HG02840 (cell line): ENCODE results near the gene TARBP2.
"Not testable (repeated sequence)": the region's sequence is repeated elsewhere in the genome, so short reads cannot be mapped to it uniquely, and the experiment has no call there.

Experiments used
- ATAC-seq: cut with Tn5 transposase; IDR thresholded peaks from one replicate; pipeline ENCODE4 v1.9.1; 2021; ENCODE audit warnings: mild to moderate bottlenecking, moderate library complexity, moderate number of reproducible peaks; ENCODE audit not compliant: unreplicated experiment, low FRiP score

The TARBP2 gene

DNA sequence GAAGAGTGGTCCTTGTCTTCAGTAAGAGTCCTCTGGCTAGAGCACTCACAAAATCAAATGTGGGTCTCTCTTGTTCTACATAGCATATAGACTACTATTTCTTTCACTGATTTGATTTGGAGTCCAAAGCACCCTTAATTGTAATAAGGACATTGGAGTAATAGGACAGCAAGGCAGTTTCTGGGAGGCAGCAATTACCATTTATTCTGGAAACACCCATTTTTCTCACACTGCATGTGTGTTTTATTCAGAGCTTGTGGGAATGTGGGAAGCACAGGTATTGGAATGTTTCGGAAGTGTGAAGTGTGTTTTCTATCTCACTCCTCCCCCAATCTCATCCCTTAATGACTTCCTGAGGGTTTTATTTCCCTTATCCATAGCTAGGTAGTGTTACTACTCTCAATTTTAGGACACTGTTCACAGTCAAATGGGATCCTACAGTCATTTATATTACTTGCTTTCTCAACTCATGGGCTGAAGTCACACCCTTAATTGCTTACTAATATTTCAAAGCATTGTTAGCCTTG, 29.0 kb upstream of the TARBP2 start:
- no peak for ATAC-seq

DNA sequence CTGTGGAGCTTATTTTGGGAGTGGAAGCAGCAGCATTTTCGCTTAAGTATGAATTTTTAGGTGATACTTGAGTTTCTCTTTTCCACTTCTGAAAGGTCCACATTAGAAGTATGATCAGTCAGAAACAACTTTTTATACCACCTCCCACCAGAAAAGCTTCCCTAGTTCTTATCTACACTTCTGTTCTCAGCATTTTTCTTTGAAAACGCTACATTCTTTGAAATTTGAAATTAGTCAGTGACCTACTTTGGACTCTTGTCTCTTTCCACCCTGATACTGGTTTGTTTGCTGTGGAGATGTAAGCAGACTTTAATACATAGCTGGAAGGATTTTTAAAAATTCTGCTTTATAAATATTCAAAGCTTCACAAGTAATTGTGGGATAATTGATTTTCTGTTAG, 27.0 kb upstream of the TARBP2 start:
- ATAC-seq = no peak

DNA sequence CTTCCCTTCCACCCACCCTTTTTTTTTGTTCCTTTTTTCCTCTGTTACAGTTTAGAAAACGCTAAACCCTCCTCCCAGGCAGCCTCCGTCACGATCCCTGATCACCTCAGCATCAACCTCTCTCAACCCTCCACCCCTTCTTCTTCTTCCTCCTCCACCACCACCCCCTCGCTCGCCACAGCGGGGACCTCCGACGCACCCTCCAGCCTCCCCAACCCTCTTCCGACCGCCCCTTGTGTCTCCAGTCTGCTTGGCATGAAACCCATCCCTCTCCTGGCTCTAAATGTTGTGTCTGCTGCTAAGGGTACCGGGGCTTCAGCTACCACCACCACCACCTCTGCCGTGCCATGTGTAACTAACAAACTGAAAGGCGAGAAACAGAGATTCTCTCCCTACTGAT, 26.3 kb upstream of the TARBP2 start:
- no peak for ATAC-seq

DNA sequence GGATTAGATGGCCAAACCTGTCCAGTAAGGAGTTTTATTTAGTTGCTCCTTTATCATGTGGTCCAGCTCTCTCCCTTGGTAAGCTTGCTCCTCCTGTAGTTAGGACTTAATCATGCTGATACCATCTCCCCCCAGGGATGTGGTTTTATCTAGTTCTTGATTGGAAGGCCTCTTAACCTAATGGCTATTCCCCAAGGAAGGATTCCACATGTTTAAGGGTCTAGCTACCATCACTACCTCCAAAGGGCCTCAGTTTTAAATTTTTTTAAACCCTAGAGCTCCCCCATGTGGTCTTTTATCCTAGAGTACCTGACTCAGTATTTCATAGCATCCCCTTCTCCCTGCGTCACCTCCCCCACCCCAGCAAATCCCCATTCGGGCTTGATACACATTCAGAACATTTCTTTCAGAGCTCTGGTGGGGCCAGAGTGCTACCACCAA, 24.3 kb upstream of the TARBP2 start:
- ATAC-seq = no peak

DNA sequence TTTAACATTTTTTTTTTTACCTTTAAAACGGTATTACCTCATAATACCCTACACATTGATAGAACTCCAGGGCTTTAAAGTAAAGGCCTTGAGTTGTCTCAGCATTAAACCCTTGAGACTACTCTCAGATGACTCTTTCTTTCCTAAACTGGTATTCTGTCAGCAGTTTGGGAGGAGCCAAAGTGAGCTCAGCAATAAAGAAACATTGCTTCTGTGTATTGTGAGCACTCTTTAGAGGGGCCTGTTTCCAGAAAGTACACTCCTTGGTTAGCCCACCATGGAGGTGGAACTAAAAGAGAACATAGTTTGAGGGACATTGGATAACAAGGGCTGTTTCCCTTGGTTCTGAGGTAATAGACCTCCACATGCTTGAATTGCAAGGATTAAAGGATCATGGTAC, 22.2 kb upstream of the TARBP2 start:
- ATAC-seq = no peak

DNA sequence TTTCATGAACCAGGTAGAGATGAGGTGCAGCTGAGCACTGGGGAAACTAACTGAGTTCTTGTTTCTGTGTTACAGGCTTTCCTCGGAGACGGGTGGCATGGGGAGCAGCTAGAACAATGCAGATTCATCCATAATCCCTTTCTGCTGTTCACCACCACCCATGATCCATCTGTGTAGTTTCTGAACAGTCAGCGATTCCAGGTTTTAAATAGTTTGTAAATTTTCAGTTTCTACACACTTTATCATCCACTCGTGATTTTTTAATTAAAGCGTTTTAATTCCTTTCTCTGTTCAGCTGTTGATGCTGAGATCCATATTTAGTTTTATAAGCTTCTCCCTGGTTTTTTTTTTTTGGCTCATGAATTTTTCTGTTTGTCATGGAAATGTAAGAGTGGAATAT, 21.8 kb upstream of the TARBP2 start:
- ATAC-seq = no peak

DNA sequence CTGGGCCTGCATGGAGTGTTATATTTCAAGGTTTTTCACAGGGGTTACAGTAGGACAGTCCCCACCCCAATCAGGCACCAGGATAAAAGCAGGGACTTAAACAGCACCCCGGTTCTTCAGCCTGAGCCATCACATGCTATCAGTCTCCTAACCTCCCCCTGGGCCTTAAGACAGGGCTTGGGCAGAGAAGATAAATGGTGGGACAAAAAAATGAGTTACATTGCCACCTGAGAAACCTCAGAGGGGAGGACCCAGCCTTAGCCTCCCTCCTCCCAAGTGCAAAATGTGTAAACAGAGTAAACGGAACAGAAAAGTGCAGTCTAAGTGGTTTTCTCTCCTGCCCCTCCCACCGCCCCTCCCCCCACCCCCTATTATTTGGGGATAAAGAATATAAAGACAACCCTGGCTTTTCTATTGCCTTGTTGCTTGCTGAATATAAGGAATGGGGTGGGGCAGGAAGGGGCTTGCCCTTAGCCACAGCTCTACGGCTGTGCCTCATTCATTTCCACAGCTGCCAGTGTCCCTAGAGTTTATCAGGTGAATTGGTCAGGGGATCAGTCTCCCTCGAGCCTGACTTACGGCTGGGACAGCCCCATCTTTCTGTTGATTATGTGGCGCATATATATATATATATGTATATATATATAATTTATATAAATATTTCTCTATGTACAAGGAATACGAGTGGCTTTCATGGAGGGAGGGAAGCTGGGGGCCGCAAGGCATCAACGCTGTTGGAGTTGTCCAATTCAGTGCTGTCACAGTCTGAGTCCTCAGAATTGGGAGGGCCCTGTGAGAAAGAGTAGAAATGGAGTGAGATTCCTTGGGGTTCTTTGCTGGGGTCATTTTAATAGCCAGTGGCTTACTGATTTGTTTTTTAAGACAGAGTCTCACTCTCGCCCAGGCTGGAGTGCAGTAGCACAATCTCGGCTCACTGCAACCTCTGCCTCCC, 20.3 kb upstream of the TARBP2 start:
- ATAC-seq = no peak

DNA sequence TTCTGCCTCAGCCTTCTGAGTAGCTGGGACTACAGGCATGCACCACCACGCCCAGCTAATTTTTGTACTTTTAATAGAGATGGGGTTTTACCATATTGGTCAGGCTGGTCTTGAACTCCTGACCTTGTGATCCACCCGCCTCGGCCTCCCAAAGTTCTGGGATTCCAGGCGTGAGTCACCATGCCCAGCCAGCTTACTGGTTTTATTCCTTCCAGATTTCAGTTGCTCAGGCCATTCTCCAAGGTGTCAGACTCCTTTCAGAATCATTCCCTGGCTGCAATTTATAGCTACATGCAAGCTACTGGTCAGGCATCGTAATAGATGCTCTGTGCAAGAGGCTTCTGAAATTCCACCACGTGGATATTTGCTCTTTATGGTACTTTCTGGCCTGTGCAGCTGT, 19.6 kb upstream of the TARBP2 start:
- not testable (repeated sequence) for ATAC-seq

DNA sequence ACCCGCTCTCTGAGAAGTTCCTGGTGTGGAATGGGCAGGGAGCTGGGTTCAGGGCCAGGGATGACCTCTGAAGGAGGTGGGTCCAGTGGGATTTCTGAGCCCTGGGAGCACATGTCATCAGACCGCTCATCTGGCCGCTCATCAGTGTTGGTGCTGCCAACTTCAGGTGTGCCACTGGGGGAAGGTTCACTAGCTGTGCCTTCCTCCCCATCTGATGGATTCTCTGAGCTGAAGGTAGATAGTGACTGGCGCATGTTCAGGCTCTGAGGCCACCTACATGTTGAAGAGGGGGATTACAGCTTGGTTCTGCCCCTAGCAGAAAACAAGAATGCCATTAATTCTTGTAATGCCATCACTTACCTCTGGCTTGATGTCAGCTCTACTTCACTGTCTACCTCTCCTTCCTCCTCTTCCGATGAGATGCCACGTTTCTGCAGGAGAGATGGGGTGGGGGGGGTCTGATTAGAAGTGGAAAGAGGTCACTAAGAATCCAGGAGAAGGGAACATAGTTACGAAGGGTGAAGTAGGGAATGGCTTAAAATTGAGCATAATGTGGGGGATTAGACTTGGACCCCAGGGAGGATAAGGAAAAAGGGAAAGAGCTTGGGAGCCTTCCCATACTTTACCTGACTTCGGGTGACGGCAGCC, 19.0 kb upstream of the TARBP2 start:
- ATAC-seq = no peak

DNA sequence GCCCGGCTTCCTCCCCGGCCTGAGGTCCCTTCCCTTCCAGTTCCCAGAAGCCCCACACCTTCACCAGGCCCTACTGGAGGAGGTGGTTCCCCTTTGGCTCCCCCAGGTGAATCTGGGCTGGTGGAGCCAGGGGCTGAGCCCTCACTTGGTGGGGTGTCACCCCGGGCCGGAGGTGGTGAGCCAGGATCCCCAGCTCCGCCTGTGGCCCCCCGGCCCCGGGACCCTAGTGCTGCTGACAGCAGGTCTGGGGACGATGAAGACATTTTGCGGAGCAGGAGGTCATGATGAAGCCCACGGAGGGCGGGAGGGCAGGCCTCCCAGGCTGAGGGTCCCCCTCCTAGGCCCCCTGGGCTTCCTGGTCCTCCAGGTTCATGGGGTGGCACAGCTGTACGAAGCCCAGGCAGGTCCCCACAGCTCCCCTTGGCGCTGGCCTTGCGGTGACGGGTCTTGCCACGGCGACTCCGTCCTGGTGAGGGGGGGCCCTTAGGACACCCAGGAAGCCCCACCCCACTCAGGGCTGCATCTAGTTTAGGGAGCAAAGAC, 18.4 kb upstream of the TARBP2 start:
- no peak for ATAC-seq

DNA sequence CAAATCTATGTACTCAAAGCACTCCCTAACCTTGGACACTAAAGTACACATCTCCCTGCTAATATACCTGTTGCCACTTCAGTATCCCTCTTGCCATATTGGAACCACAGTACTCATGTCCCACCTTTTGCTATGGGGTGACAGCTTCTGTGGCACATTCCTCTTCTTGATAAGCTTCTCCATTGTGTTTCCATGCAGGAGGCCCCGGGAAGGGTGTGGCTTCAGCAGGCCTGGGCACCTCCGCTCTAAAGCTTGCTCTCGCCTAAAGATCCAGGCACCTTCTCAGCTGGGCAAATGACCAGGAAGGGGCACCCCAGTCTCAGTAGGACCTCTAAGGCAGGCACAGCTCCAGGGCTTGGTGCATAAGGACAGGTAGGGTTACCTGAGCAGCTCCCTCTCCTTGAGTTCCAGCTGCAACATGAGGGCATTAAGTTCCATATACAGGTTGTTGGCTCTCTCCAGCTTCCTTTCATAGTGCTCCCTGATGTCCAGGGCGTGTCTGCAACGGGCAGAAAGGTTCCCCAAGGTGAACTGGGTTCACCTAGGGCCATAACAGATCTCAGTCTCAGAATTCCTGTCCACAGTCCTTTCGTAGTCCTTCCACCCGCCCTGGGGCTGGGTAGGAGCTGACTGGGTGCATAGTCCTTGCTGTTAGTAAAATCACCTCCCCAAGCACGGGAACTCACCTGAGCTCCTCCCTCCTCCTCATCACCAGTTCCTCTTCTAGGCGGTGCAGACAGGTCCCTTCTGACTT, 17.7 kb upstream of the TARBP2 start:
- ATAC-seq = no peak

DNA sequence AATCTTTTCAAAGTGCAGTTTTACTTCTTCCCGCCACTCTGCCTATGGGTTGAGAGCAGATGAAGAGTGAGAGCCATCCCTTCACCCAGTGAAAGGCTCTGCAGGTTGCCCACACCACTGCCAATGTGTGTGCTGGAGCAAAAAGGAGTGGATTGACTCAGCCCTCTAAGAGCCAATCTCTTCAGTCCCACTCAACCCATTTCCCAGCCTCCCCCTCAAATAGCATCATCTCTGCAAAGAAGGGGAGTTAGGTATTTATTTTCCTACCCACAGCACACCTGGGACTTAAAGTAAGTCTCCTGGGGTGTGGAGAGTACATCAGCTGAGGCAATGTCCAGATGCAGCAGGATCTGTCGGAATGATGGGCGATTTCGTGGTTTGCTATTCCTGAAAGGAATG, 17.1 kb upstream of the TARBP2 start:
- ATAC-seq = no peak

DNA sequence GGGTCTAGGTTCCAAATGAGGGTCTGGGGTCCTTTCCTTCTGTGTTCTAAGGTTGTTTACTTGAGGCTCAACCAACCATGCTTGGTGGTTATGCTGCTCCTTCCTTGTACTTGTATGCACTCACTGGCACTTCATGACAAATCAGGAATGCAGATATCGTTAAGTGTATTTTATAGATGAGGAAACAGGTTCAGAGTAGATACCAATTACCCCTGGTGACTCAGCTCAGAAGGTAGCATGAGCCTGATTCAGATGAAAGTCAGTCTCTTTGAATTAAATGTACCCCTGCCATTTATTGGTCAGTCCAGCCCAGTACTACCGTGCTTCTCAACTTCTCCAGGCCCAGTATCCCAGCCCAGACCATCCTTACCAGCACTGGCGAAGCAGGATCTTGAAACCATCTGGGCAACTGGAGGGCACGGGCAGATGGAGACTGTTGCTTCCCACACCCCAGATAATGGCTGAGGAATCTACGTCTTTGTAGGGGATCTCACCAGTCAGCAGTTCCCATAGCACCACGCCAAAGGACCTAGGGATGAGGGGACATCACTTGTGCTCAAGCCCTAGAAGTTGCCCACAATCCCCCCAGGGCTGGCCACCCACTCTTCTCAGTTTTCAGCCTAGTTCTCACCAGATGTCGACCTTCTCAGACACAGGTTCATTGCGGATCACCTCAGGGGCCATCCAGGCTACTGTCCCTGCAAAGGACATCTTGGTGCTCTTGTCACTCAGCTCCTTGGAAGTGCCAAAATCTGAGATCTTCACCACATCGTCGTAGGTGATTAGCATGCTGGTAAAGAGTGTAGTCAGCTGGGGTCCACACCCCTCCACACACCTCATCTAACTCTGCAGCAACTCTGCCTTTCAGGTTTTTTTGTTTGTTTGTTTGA, 16.2 kb upstream of the TARBP2 start:
- ATAC-seq = no peak

DNA sequence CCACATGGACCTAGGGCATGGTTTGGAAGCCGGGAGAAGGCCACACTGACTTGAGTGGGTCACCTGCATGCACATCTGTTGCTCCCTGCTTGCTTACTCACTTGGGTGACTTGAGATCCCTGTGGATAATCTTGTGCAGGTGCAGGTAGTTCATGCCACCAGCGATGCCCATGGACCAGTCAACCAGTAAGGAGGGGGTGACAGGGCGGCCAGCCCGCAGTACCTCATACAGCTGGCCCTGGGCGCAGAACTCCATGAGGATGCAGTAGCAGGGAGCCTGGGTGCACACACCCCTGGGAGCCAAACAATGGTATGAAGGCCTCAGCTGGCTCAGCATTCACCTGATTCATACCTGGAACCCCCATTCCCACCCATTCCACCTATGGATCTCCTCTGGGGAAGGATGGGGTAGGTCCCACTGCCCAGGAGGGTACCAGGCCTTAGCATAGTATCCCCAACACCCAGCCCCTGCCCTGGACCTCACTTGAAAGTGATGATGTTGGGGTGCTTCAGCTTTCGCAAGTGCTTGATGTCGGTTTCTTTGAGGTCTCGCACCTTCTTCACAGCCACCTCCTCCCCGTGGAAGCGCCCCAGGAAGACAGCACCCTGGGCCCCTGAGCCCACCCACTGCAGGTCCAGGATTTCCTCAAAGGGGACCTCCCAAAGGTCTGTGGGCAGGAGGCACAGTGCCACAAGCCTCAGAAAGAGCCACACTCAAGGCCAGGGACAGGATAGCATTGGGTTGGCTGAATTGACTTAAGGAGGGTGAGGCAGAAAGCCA, 14.9 kb upstream of the TARBP2 start:
- ATAC-seq = no peak

DNA sequence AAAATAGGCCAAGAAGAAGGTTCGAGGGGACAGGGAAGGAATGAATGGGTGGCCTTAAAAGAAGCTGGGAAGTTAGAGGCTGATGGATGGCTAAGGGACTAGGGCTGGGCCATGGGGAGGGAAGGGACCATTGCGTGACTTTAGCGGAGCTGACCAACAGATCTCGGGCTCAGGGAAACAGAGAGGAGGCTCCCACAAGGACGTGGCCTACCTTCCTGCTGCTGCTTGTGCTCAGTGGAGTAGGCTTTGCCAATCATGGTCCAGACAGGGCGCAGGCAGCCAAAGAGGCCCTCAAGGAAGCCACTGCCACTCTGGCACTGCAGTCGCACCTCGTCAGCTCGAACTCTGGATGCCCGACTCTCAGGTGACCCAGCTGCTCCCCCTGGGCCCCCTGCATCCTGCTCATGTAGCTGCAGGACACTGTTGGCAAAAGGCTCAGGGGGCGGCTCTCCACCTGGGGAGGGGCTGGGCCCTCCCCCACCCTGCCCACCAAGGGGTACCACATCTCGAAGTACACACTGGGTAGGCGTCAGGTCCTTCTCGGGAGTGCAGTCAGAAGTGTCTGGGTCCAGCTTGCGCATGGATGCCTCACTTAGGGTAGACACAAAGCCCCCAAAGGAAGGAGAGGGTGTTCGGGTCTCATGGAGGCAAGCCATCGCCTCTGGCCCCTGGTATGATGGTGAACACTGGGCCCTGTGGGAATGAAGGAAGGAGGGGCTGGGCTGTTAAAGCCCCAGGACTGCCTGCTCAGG, 14.2 kb upstream of the TARBP2 start:
- ATAC-seq = no peak

DNA sequence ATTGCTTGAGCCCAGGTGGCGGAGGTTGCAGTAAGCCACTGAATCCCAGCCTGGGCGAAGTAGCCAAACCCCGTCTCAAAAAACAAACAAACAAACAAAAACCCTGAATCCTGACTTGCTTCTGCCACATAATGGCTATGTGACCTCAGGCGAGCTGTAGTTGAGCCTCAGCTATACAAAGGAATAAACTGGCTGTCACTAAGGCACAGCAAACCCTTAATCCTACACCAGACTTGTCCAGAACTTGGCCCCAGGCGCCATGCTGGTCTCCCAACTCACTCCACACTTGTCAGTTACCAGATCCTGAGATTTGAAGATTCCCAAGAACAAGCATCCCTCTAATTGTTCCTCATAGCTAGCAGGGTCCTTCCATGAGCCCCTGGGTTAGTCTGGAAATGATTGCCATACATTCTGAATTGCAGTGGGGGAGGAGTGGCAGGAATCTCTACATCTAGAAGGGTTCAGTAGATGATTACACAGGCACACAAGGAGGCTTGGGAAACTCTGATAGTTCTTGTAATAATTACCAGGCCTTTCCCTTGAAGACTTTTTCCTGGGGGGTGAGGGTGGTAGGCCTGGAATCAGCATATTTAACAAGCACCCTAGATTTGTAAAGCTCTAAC, 11.7 kb upstream of the TARBP2 start:
- ATAC-seq = no peak

DNA sequence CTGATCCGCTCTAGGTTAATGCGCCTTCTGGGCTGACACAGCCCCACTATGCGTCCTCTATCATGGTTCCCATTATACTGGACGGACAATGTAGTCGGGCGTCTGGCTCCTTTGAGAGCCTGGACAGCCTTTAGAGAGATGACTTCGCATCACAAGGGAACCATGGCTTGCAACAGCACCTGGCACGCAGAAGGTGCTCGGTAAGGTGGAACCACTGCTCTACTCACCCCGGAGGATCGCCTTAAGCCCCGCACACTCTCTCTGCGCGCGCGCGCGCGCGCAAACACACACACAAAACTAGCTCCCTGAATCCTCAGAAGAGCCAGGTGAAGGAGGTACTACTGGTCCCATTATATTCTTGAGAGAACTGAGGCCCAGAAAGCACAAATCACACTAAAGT, 8.9 kb upstream of the TARBP2 start:
- ATAC-seq = no peak
